Fibroblast of lung (primary cell): Measurements from ENCODE around the gene IGFALS.

Source experiments
- CTCF ChIP-seq, 2 donors: IDR thresholded peaks in 1 of 2; conservative IDR thresholded peaks in 1 of 2; 1 replicate in 1 of 2; 2 replicates in 1 of 2; pipeline ENCODE4 v1.5.1; 2011 to 2012; ENCODE audit warnings: low read length in 2 of 2, control low read depth in 1 of 2, inconsistent platforms in 1 of 2, low read depth in 1 of 2, mild to moderate bottlenecking in 1 of 2
- EZH2 ChIP-seq: IDR thresholded peaks from 2 replicates; pipeline ENCODE4 v1.5.1; 2012; ENCODE audit warnings: low read length, control low read depth, mild to moderate bottlenecking; ENCODE audit errors: missing control alignments

- TF ChIP-seq CTCF (conservative IDR thresholded peaks at IDR 0.05 in 1 of 2, IDR thresholded peaks at IDR 0.05 in 1 of 2; ENCODE audit: low read depth in 1 of 2, low read length in 2 of 2) (no peak), EZH2 (no peak)
These were observed 22.9 kb downstream of the IGFALS start for GRCh38 chr16:1770328-1771187.
